ENCODE results near the gene TESPA1.

Gene TESPA1

GRCh38 chr12:54981796-54982195 is 2.8 kb downstream of the TESPA1 start:
- DNase-seq: no peak

- DNase-seq: no peak
Measured at GRCh38 chr12:54980341-54980740, 4.2 kb downstream of the TESPA1 start.

- no peak for DNase-seq
Measured at GRCh38 chr12:54977857-54978256, 6.7 kb downstream of the TESPA1 start.

- peak; percentile 82 for DNase-seq
Measured at GRCh38 chr12:54977155-54977554, 7.4 kb downstream of the TESPA1 start.

GRCh38 chr12:54975875-54976274 is 8.7 kb downstream of the TESPA1 start:
- DNase-seq: no peak

- no peak for DNase-seq
Measured at GRCh38 chr12:54975272-54975671, 9.3 kb downstream of the TESPA1 start.

GRCh38 chr12:54974279-54974678 is 10.3 kb downstream of the TESPA1 start:
- no peak for DNase-seq

- no peak for DNase-seq
Measured at GRCh38 chr12:54973556-54973955, 11.0 kb downstream of the TESPA1 start.

- no peak for DNase-seq
Measured at GRCh38 chr12:54970741-54971140, 13.8 kb downstream of the TESPA1 start.

GRCh38 chr12:54968181-54968730 is 16.3 kb downstream of the TESPA1 start:
- DNase-seq: no peak

- DNase-seq: no peak
Measured at GRCh38 chr12:54967461-54967860, 17.1 kb downstream of the TESPA1 start.

GRCh38 chr12:54961190-54961589 is 23.4 kb downstream of the TESPA1 start:
- DNase-seq: no peak

GRCh38 chr12:54959291-54960018 is 25.1 kb downstream of the TESPA1 start:
- DNase-seq: no peak

GRCh38 chr12:54958048-54958658 is 26.4 kb downstream of the TESPA1 start:
- DNase-seq: peak; percentile 40

GRCh38 chr12:54956818-54957641 is 27.5 kb downstream of the TESPA1 start:
- DNase-seq: no peak

- DNase-seq: no peak
Measured at GRCh38 chr12:54956322-54956721, 28.2 kb downstream of the TESPA1 start.

GRCh38 chr12:54954801-54955200 is 29.8 kb downstream of the TESPA1 start:
- DNase-seq: no peak

GRCh38 chr12:54954228-54954627 is 30.3 kb downstream of the TESPA1 start:
- no peak for DNase-seq

- DNase-seq: no peak
Measured at GRCh38 chr12:54950071-54950727, 34.4 kb downstream of the TESPA1 start.

- DNase-seq: no peak
Measured at GRCh38 chr12:54949073-54949711, 35.4 kb downstream of the TESPA1 start.

GRCh38 chr12:54948171-54948570 is 36.4 kb downstream of the TESPA1 start:
- DNase-seq: no peak

- DNase-seq: no peak
Measured at GRCh38 chr12:54945082-54945481, 39.5 kb downstream of the TESPA1 start.
